Kidney (tissue), 14 donors: ENCODE results near the gene ST6GALNAC5. TPM values are rescaled to one million over a fixed set of nuclear protein-coding genes. Genes with fewer than 3 reads are reported as not detected.

Source experiments
- DNase-seq, 5 donors: peaks; one replicate each; pipeline ENCODE4 v3.0.0-alpha.2; 2013 to 2020
- FAIRE-seq: peaks from 2 replicates; lab custom pipeline; 2012; peaks lifted over from hg19 to GRCh38; lab: Jason Lieb, UNC
- H3K27ac ChIP-seq, 2 donors: one replicate each; pipeline ENCODE4 v1.7.0; 2013; ENCODE audit warnings: low read depth in 2 of 2, low read length in 2 of 2, inconsistent platforms in 1 of 2
- H3K27me3 ChIP-seq: one replicate; pipeline ENCODE4 v1.7.1; 2013; ENCODE audit warnings: low read length, inconsistent platforms; ENCODE audit not compliant: control insufficient read depth, insufficient read depth
- H3K36me3 ChIP-seq, 3 donors: one replicate each; pipeline versions ENCODE4 v1.7.0 to v1.7.1; 2013; ENCODE audit warnings: low read length in 3 of 3, control low read depth in 1 of 3, inconsistent platforms in 1 of 3; ENCODE audit not compliant: insufficient read depth in 3 of 3, control insufficient read depth in 2 of 3
- H3K4me1 ChIP-seq, 3 donors: one replicate each; pipeline versions ENCODE4 v1.7.0 to v1.7.1; 2013; ENCODE audit warnings: low read length in 3 of 3, inconsistent platforms in 1 of 3, low read depth in 1 of 3; ENCODE audit not compliant: control insufficient read depth in 2 of 3, insufficient read depth in 2 of 3
- H3K4me3 ChIP-seq, 3 donors: one replicate each; pipeline versions ENCODE4 v1.7.0 to v1.8.1; 2013; ENCODE audit warnings: low read length in 3 of 3, control low read depth in 1 of 3, inconsistent platforms in 1 of 3
- H3K9ac ChIP-seq, 3 donors: one replicate each; pipeline versions ENCODE4 v1.7.0 to v1.7.1; 2013; ENCODE audit warnings: low read length in 3 of 3, control low read depth in 1 of 3, inconsistent platforms in 1 of 3
- H3K9me3 ChIP-seq, 3 donors: one replicate each; pipeline versions ENCODE4 v1.7.0 to v1.7.1; 2013; ENCODE audit warnings: low read length in 3 of 3, control low read depth in 1 of 3, inconsistent platforms in 1 of 3; ENCODE audit not compliant: control insufficient read depth in 2 of 3, insufficient read depth in 1 of 3
- CTCF ChIP-seq: IDR thresholded peaks from 3 replicates; pipeline ENCODE4 v1.5.1; 2012; ENCODE audit warnings: mild to moderate bottlenecking, moderate library complexity, borderline replicate concordance; ENCODE audit not compliant: insufficient read depth; ENCODE audit errors: extremely low read depth
- intact Hi-C: fragments of 100-400 bp; cut with DNase I; formaldehyde crosslinking; loops from one replicate; pipeline ENCODE4 v1.11.1; 2022
- polyA plus RNA-seq: library from polyadenylated mRNA; stranded (reverse); fragments of 350-450 nt; fragmentation: Illumina TruSeq; extraction: RNeasy Lipid Tissue Mini Kit (QIAGEN cat#74804); gene quantifications from one replicate; pipeline ENCODE4 v1.2.3, GENCODE V29; 2014; ENCODE audit warnings: low read depth, low replicate concordance; ENCODE audit not compliant: insufficient read depth
- total RNA-seq: library from RNA; stranded (reverse); fragmentation: NEBNext Ultra II Directional; extraction: Animal tissue kit (Norgen Biotek cat#: 25700); gene quantifications from one replicate; pipeline ENCODE4 v1.2.1, GENCODE V29; 2021
- donor health status: control.
- donor health status: control.
- donor health status: control.
- donor health status: control.
- donor health status: control.
- donor health status: DM: yes; HTN: yes; CAD: no.
- donor health status: Normal renal cell carcinoma (clear cell type).

Gene ST6GALNAC5
- total and polyA plus RNA-seq, 2 donors from 2014 or later: 0.34 to 0.50 TPM

- peaks cover 0 to 3% (median 0%) of the 10 kb centered on the region in 3 donors for H3K4me1 ChIP-seq
- intact Hi-C loops: no loop called here
- no peaks in the 10 kb centered on the region for H3K27me3 ChIP-seq
- H3K27ac ChIP-seq: no peak overlapping the region
- FAIRE-seq (no peak), DNase-seq (peak in 1 of 5 donors; percentile 11)
- no peak overlapping the region for H3K4me3 ChIP-seq
- no peaks in the 10 kb centered on the region for H3K36me3 ChIP-seq
- TF ChIP-seq CTCF: no peak
- no peaks in the 10 kb centered on the region for H3K9me3 ChIP-seq
- H3K9ac ChIP-seq: no peak overlapping the region
Observed at GRCh38 chr1:76939050-76939816, 72.0 kb downstream of the ST6GALNAC5 start.

GRCh38 chr1:76939817-76940216 lies 72.5 kb downstream of the ST6GALNAC5 start:
- Histone ChIP-seq H3K27ac (no peak overlapping the region), H3K4me1 (peaks cover 0 to 3% (median 0%) of the 10 kb centered on the region in 3 donors), H3K36me3 (no peaks in the 10 kb centered on the region), H3K27me3 (no peaks in the 10 kb centered on the region), H3K9ac (no peak overlapping the region), H3K9me3 (no peaks in the 10 kb centered on the region), H3K4me3 (no peak overlapping the region)
- DNase-seq: no peak
- no peak for TF ChIP-seq CTCF
- no peak for FAIRE-seq
- intact Hi-C loops: no loop called here

GRCh38 chr1:76940571-76941335 lies 73.5 kb downstream of the ST6GALNAC5 start:
- intact Hi-C loops: no loop called here
- Histone ChIP-seq H3K27ac (no peak overlapping the region), H3K27me3 (no peaks in the 10 kb centered on the region), H3K36me3 (no peaks in the 10 kb centered on the region), H3K4me3 (no peak overlapping the region), H3K4me1 (peaks cover 0 to 3% (median 0%) of the 10 kb centered on the region in 3 donors), H3K9ac (no peak overlapping the region), H3K9me3 (no peaks in the 10 kb centered on the region)
- FAIRE-seq: no peak
- DNase-seq: no peak
- no peak for TF ChIP-seq CTCF
